ENCODE measurements around the gene CC2D2B. TPM values are rescaled to one million over a fixed set of nuclear protein-coding genes. Genes with fewer than 3 reads are reported as not detected.

CC2D2B gene
- total RNA-seq, 1 donor from 2014 or later, result 0.18 TPM

DNA sequence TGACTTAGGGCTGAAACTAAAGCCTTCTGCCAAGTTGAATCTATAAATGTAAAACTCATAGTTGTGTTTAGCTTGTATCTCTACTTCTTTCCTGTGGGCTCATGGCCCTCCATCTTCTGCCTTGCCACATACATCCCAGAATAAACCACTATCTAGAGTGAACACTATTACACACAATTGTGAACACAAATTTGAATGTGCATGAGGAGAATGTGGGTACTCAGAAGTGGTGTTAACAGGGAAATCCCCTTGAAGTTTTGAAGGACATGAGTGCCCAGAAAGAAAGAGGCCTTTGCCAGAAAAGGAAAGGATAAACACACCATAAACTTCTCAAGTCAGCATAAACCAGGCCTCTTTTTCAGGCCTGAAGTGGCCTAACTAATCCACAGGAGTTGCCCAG, 115.4 kb downstream of the CC2D2B start:
- H2AFZ ChIP-seq (ENCODE audit: low read depth, low read length), result no peak overlapping the region
- no peak overlapping the region for H3K27ac ChIP-seq (ENCODE audit: low read depth, low read length)
- H3K4me1 ChIP-seq (ENCODE audit: insufficient read depth, low read length), result no peaks in the 10 kb centered on the region
- H4K20me1 ChIP-seq (ENCODE audit: insufficient read depth, low read length), result no peaks in the 10 kb centered on the region
- no peak overlapping the region for H3K4me3 Mint-ChIP-seq (ENCODE audit: unreplicated experiment)
- no peaks in the 10 kb centered on the region for H3K36me3 Mint-ChIP-seq (ENCODE audit: low read depth, unreplicated experiment)
- H3K36me3 ChIP-seq (ENCODE audit: insufficient read depth, low read length), result no peaks in the 10 kb centered on the region
- H3K9ac ChIP-seq (ENCODE audit: low read length), result no peak overlapping the region
- H3K4me3 ChIP-seq (ENCODE audit: insufficient read depth, low read depth, low read length), result no peak overlapping the region
- H3K27ac Mint-ChIP-seq (ENCODE audit: unreplicated experiment), result no peak overlapping the region
- no peaks in the 10 kb centered on the region for H3K9me3 ChIP-seq (ENCODE audit: insufficient read depth, low read depth, low read length)
- DNase-seq (ENCODE audit: low read depth) (no peak), FAIRE-seq (no peak)
- peaks cover 4% of the 10 kb centered on the region for H3K27me3 Mint-ChIP-seq (ENCODE audit: low read depth, unreplicated experiment)
- TF ChIP-seq, protein P1, sequence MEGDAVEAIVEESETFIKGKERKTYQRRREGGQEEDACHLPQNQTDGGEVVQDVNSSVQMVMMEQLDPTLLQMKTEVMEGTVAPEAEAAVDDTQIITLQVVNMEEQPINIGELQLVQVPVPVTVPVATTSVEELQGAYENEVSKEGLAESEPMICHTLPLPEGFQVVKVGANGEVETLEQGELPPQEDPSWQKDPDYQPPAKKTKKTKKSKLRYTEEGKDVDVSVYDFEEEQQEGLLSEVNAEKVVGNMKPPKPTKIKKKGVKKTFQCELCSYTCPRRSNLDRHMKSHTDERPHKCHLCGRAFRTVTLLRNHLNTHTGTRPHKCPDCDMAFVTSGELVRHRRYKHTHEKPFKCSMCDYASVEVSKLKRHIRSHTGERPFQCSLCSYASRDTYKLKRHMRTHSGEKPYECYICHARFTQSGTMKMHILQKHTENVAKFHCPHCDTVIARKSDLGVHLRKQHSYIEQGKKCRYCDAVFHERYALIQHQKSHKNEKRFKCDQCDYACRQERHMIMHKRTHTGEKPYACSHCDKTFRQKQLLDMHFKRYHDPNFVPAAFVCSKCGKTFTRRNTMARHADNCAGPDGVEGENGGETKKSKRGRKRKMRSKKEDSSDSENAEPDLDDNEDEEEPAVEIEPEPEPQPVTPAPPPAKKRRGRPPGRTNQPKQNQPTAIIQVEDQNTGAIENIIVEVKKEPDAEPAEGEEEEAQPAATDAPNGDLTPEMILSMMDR (IDR thresholded peaks at IDR 0.05; ENCODE audit: insufficient read depth, low read depth, low read length), result no peak
- no peak for TF ChIP-seq EZH2 (IDR thresholded peaks at IDR 0.05; ENCODE audit: insufficient read depth, low read length)
- H3K4me2 ChIP-seq (ENCODE audit: low read length), result no peak overlapping the region
- H3K79me2 ChIP-seq (ENCODE audit: insufficient read depth, low read length), result no peaks in the 10 kb centered on the region
- H3K4me1 Mint-ChIP-seq (ENCODE audit: low read depth, unreplicated experiment), result no peaks in the 10 kb centered on the region
- no peaks in the 10 kb centered on the region for H3K9me3 Mint-ChIP-seq (ENCODE audit: unreplicated experiment)
- H3K27me3 ChIP-seq (ENCODE audit: insufficient read depth, low read length), result no peaks in the 10 kb centered on the region

DNA sequence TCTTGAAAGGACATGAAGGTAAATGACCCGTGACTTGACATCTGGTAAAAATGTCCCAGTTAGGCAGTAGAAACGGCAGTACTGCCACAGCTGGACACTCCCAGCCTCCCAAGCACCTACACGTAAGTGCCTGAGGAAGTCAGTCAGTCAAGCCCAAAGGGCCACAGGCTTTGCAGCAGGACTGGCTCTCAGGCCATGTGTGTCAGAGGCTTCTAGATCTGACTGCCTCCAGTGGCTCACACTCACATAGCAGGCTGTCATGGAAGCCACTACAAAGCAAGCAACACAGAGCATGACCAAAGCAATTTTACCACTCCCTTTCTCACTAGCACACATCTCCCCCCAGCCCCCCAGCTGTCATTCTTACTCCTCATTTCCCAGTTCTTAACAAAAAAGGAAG, 117.8 kb downstream of the CC2D2B start:
- H3K27me3 ChIP-seq (ENCODE audit: insufficient read depth, low read length), result no peaks in the 10 kb centered on the region
- no peak for DNase-seq (ENCODE audit: low read depth)
- H3K9me3 ChIP-seq (ENCODE audit: insufficient read depth, low read depth, low read length), result no peaks in the 10 kb centered on the region
- no peaks in the 10 kb centered on the region for H3K4me1 ChIP-seq (ENCODE audit: insufficient read depth, low read length)
- H3K4me2 ChIP-seq (ENCODE audit: low read length), result no peak overlapping the region
- H3K36me3 Mint-ChIP-seq (ENCODE audit: low read depth, unreplicated experiment), result no peaks in the 10 kb centered on the region
- no peaks in the 10 kb centered on the region for H3K9me3 Mint-ChIP-seq (ENCODE audit: unreplicated experiment)
- FAIRE-seq, result no peak
- no peaks in the 10 kb centered on the region for H4K20me1 ChIP-seq (ENCODE audit: insufficient read depth, low read length)
- no peak overlapping the region for H3K4me3 Mint-ChIP-seq (ENCODE audit: unreplicated experiment)
- no peak overlapping the region for H2AFZ ChIP-seq (ENCODE audit: low read depth, low read length)
- no peak overlapping the region for H3K9ac ChIP-seq (ENCODE audit: low read length)
- H3K27ac ChIP-seq (ENCODE audit: low read depth, low read length), result no peak overlapping the region
- H3K4me3 ChIP-seq (ENCODE audit: insufficient read depth, low read depth, low read length), result no peak overlapping the region
- no peak overlapping the region for H3K27ac Mint-ChIP-seq (ENCODE audit: unreplicated experiment)
- H3K4me1 Mint-ChIP-seq (ENCODE audit: low read depth, unreplicated experiment), result no peaks in the 10 kb centered on the region
- no peaks in the 10 kb centered on the region for H3K36me3 ChIP-seq (ENCODE audit: insufficient read depth, low read length)
- H3K27me3 Mint-ChIP-seq (ENCODE audit: low read depth, unreplicated experiment), result peaks cover 4% of the 10 kb centered on the region
- H3K79me2 ChIP-seq (ENCODE audit: insufficient read depth, low read length), result no peaks in the 10 kb centered on the region
- TF ChIP-seq EZH2 (IDR thresholded peaks at IDR 0.05; ENCODE audit: insufficient read depth, low read length), result no peak

DNA sequence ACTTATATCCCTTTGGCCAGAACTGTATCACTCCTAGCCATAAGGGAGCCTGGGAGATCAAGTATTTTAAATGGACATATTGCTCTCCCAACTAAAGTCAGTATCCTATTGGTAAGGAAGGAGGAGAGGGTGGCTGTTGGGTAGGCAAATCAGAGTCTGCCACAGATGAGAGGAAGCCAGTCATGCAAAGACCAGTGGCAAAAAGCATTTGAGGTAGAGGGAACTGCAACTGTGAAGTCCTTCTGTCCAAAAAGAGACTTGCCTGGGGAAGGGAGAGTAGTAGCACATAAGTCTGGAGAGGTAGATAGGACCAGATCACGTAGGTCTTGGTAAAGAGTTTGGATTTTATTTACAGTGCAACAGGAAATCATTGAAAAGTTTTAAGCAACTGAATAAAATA, 126.8 kb downstream of the CC2D2B start:
- H4K20me1 ChIP-seq (ENCODE audit: insufficient read depth, low read length), result no peaks in the 10 kb centered on the region
- no peak overlapping the region for H3K4me3 Mint-ChIP-seq (ENCODE audit: unreplicated experiment)
- peaks cover 7% of the 10 kb centered on the region for H3K4me1 Mint-ChIP-seq (ENCODE audit: low read depth, unreplicated experiment)
- H3K27ac ChIP-seq (ENCODE audit: low read depth, low read length), result no peak overlapping the region
- H3K4me2 ChIP-seq (ENCODE audit: low read length), result no peak overlapping the region
- H3K27ac Mint-ChIP-seq (ENCODE audit: unreplicated experiment), result no peak overlapping the region
- H3K9me3 ChIP-seq (ENCODE audit: insufficient read depth, low read depth, low read length), result no peaks in the 10 kb centered on the region
- no peaks in the 10 kb centered on the region for H3K79me2 ChIP-seq (ENCODE audit: insufficient read depth, low read length)
- TF ChIP-seq EZH2 (IDR thresholded peaks at IDR 0.05; ENCODE audit: insufficient read depth, low read length), result no peak
- TF ChIP-seq, protein P1 (IDR thresholded peaks at IDR 0.05; ENCODE audit: insufficient read depth, low read depth, low read length), result no peak
- H3K4me3 ChIP-seq (ENCODE audit: insufficient read depth, low read depth, low read length), result no peak overlapping the region
- no peaks in the 10 kb centered on the region for H3K4me1 ChIP-seq (ENCODE audit: insufficient read depth, low read length)
- H2AFZ ChIP-seq (ENCODE audit: low read depth, low read length), result no peak overlapping the region
- no peak overlapping the region for H3K9ac ChIP-seq (ENCODE audit: low read length)
- H3K36me3 Mint-ChIP-seq (ENCODE audit: low read depth, unreplicated experiment), result no peaks in the 10 kb centered on the region
- H3K9me3 Mint-ChIP-seq (ENCODE audit: unreplicated experiment), result peaks cover 1% of the 10 kb centered on the region
- no peaks in the 10 kb centered on the region for H3K27me3 ChIP-seq (ENCODE audit: insufficient read depth, low read length)
- DNase-seq (ENCODE audit: low read depth) (no peak), FAIRE-seq (no peak)
- H3K27me3 Mint-ChIP-seq (ENCODE audit: low read depth, unreplicated experiment), result no peaks in the 10 kb centered on the region
- H3K36me3 ChIP-seq (ENCODE audit: insufficient read depth, low read length), result no peaks in the 10 kb centered on the region

All from astrocyte (in vitro differentiated cells and primary cell).